Measurements from ENCODE around the gene ADSS2. TPM values are rescaled to one million over a fixed set of nuclear protein-coding genes. Genes with fewer than 3 reads are reported as not detected.
A peak's percentile ranks its signal among the peaks of the same experiment; 100 is the strongest.

The ADSS2 gene
- total RNA-seq, 1 donor from 2014 or later = 52.4 TPM

- H3K36me3 Mint-ChIP-seq = peaks cover 9% of the 10 kb centered on the region
- no peak for DNase-seq (ENCODE audit: low spot score in 2 of 2, unreplicated experiment in 2 of 2)
- TF ChIP-seq CTCF (IDR thresholded peaks at IDR 0.05; ENCODE audit: unreplicated experiment) = no peak
- peaks cover 11% of the 10 kb centered on the region for H3K9me3 Mint-ChIP-seq
- H3K4me1 Mint-ChIP-seq = peaks cover 37% of the 10 kb centered on the region
- no peak overlapping the region for H3K4me3 Mint-ChIP-seq
- no peak overlapping the region for H3K27ac Mint-ChIP-seq
- no peaks in the 10 kb centered on the region for H3K27me3 Mint-ChIP-seq (ENCODE audit: low read depth)
Measured at GRCh38 chr1:244456586-244456985, 4.9 kb upstream of the ADSS2 start.

- Mint-ChIP-seq H3K4me3 (peak overlapping the region; percentile 46), H3K9me3 (peaks cover 6% of the 10 kb centered on the region), H3K27me3 (ENCODE audit: low read depth) (no peaks in the 10 kb centered on the region), H3K36me3 (peaks cover 2% of the 10 kb centered on the region), H3K4me1 (peaks cover 47% of the 10 kb centered on the region), H3K27ac (peak overlapping the region; percentile 94)
- peak in 1 of 2 experiments; percentile 39 for DNase-seq (ENCODE audit: low spot score in 2 of 2, unreplicated experiment in 2 of 2)
- TF ChIP-seq CTCF (IDR thresholded peaks at IDR 0.05; ENCODE audit: unreplicated experiment) = no peak
Measured at GRCh38 chr1:244454412-244454811, 2.7 kb upstream of the ADSS2 start.

GRCh38 chr1:244451951-244452795 is 464 bp upstream of the ADSS2 start:
- Mint-ChIP-seq H3K9me3 (no peaks in the 10 kb centered on the region), H3K27me3 (ENCODE audit: low read depth) (no peaks in the 10 kb centered on the region), H3K4me1 (peaks cover 63% of the 10 kb centered on the region), H3K27ac (peak overlapping the region; percentile 86), H3K4me3 (peak overlapping the region; percentile 81), H3K36me3 (no peaks in the 10 kb centered on the region)
- DNase-seq (ENCODE audit: low spot score in 2 of 2, unreplicated experiment in 2 of 2) = peak; percentile 98 to 99
- peak; percentile 35 for TF ChIP-seq CTCF (IDR thresholded peaks at IDR 0.05; ENCODE audit: unreplicated experiment)

GRCh38 chr1:244450597-244451538 is 841 bp downstream of the ADSS2 start:
- TF ChIP-seq CTCF (IDR thresholded peaks at IDR 0.05; ENCODE audit: unreplicated experiment) = no peak
- Mint-ChIP-seq H3K4me3 (peak overlapping the region; percentile 81), H3K9me3 (no peaks in the 10 kb centered on the region), H3K27me3 (ENCODE audit: low read depth) (no peaks in the 10 kb centered on the region), H3K36me3 (no peaks in the 10 kb centered on the region), H3K27ac (peak overlapping the region; percentile 92), H3K4me1 (peaks cover 66% of the 10 kb centered on the region)
- peak; percentile 29 to 63 for DNase-seq (ENCODE audit: low spot score in 2 of 2, unreplicated experiment in 2 of 2)

- DNase-seq (ENCODE audit: low spot score in 2 of 2, unreplicated experiment in 2 of 2) = no peak
- Mint-ChIP-seq H3K36me3 (no peaks in the 10 kb centered on the region), H3K27me3 (ENCODE audit: low read depth) (no peaks in the 10 kb centered on the region), H3K4me1 (peaks cover 67% of the 10 kb centered on the region), H3K9me3 (no peaks in the 10 kb centered on the region), H3K27ac (peak overlapping the region; percentile 92), H3K4me3 (peak overlapping the region; percentile 81)
- no peak for TF ChIP-seq CTCF (IDR thresholded peaks at IDR 0.05; ENCODE audit: unreplicated experiment)
Measured at GRCh38 chr1:244449936-244450508, 1.7 kb downstream of the ADSS2 start.
